Measurements from ENCODE around the gene RBM41.

RBM41 gene

GRCh38 chrX:107029752-107030151 is 88.9 kb downstream of the RBM41 start:
- Histone ChIP-seq H3K36me3 (ENCODE audit: control insufficient read depth, insufficient read depth, low read length) (no peaks in the 10 kb centered on the region), H3K4me3 (ENCODE audit: extremely low read depth, insufficient read depth, low read length, poor library complexity, severe bottlenecking) (no peak overlapping the region), H3K27ac (ENCODE audit: low read depth, low read length, severe bottlenecking) (no peak overlapping the region), H3K9me3 (ENCODE audit: control insufficient read depth, low read length) (no peaks in the 10 kb centered on the region), H3K4me1 (ENCODE audit: control insufficient read depth, insufficient read depth, low read length, poor library complexity, severe bottlenecking) (no peaks in the 10 kb centered on the region)
- no CpG with 5 or more reads among the region's 1 CpG for WGBS, 2 experiments (ENCODE audit: insufficient coverage in 2 of 2)

DNA sequence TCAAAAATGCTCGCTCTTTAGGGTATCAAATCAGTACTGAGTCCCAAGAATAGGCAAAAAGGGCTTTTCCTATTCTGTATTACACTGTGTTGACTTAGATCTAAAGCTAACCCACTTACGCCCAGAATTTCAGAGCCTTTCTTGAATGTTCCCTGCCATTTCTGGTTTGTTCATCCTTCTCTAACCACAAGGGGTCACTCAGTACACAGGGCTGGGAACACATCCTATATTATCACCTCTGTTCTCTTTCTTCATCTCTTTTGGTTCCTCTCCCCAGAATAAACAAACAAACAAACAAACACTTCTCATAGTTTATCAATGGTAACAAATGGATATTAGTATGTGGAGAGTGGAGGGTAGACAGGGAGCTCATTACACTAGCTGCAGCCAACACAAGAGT is 93.1 kb downstream of the RBM41 start:
- WGBS, 2 experiments (ENCODE audit: insufficient coverage in 2 of 2) = 33 to 43% methylated on average over 1 of the region's 2 CpGs
- H3K27ac ChIP-seq (ENCODE audit: low read depth, low read length, severe bottlenecking) = no peak overlapping the region
- H3K4me3 ChIP-seq (ENCODE audit: extremely low read depth, insufficient read depth, low read length, poor library complexity, severe bottlenecking) = no peak overlapping the region
- H3K4me1 ChIP-seq (ENCODE audit: control insufficient read depth, insufficient read depth, low read length, poor library complexity, severe bottlenecking) = no peaks in the 10 kb centered on the region
- no peaks in the 10 kb centered on the region for H3K36me3 ChIP-seq (ENCODE audit: control insufficient read depth, insufficient read depth, low read length)
- H3K9me3 ChIP-seq (ENCODE audit: control insufficient read depth, low read length) = no peaks in the 10 kb centered on the region

GRCh38 chrX:107014936-107015335 is 103.7 kb downstream of the RBM41 start:
- no peak overlapping the region for H3K27ac ChIP-seq (ENCODE audit: low read depth, low read length, severe bottlenecking)
- no peaks in the 10 kb centered on the region for H3K9me3 ChIP-seq (ENCODE audit: control insufficient read depth, low read length)
- WGBS, 2 experiments (ENCODE audit: insufficient coverage in 2 of 2) = no CpG with 5 or more reads among the region's 1 CpG
- H3K36me3 ChIP-seq (ENCODE audit: control insufficient read depth, insufficient read depth, low read length) = no peaks in the 10 kb centered on the region
- no peak overlapping the region for H3K4me3 ChIP-seq (ENCODE audit: extremely low read depth, insufficient read depth, low read length, poor library complexity, severe bottlenecking)
- no peaks in the 10 kb centered on the region for H3K4me1 ChIP-seq (ENCODE audit: control insufficient read depth, insufficient read depth, low read length, poor library complexity, severe bottlenecking)
